NK-92 treated with Interleukin-12 subunit alpha and Interleukin-12 subunit beta, amount 100 ng/mL, for 24 hours (cell line): ENCODE data around the gene MYOF.
"Not testable (repeated sequence)": the region's sequence is repeated elsewhere in the genome, so short reads cannot be mapped to it uniquely, and the experiment has no call there.

Experiments
- DNase-seq: peaks from one replicate; lab custom pipeline; 2025; lab: John Stamatoyannopoulos, UW

The MYOF gene

GRCh38 chr10:93454146-93454545 is 28.0 kb downstream of the MYOF start:
- no peak for DNase-seq

GRCh38 chr10:93452143-93452542 is 30.0 kb downstream of the MYOF start:
- no peak for DNase-seq

DNA sequence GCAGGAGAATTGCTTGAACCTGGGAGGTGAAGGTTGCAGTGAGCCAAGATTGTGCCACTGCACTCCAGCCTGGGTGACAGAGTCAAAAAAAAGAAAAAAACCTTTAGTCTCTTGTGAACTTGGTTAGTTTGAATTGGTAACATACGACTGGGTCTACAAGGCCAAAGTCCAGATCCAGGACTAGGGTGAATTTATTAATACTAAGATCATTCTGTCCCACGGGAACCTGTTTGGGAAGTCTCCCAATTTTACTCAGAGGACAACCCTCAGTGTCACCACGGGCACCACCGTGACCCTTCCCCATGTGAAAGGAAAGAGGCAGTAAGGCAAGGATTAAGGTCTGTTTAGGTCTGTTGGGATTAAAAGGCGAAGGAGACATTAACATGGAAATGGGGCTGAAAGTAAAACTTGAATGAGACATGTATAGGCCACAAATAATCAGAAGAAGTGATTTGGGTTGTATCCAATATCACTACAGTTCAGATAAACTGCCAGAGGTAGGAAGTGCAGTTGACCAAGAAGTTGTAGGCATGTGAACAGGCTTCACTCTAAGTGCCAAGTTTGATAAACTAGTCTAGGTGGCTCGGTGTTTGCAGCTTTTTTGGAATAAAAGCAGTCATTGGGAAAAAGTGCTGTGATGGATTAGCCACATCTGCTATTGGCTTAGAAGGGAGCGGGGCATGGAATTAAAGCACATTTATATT is 30.7 kb downstream of the MYOF start:
- DNase-seq = no peak

GRCh38 chr10:93447970-93448369 is 34.2 kb downstream of the MYOF start:
- no peak for DNase-seq

DNA sequence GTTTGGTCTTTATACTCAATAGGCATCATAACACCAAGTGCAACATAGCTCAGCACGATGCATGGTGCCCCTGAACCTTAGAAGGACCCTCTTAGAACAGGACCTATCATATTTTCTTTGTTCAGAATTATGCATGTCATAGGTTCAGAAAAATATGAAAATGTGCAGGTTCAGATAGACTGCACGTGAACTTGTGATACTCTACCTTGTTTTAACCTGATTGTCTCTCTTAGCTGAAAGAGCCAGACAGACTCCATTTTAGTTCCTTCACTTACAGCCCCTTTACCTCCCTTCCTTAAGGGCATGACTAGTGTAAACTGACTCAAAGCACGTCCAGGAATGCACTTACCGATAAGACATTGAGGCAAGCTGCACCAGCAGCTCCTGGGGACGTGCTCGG is 35.1 kb downstream of the MYOF start:
- no peak for DNase-seq

- no peak for DNase-seq
Observed at GRCh38 chr10:93445978-93446720, 36.0 kb downstream of the MYOF start.

DNA sequence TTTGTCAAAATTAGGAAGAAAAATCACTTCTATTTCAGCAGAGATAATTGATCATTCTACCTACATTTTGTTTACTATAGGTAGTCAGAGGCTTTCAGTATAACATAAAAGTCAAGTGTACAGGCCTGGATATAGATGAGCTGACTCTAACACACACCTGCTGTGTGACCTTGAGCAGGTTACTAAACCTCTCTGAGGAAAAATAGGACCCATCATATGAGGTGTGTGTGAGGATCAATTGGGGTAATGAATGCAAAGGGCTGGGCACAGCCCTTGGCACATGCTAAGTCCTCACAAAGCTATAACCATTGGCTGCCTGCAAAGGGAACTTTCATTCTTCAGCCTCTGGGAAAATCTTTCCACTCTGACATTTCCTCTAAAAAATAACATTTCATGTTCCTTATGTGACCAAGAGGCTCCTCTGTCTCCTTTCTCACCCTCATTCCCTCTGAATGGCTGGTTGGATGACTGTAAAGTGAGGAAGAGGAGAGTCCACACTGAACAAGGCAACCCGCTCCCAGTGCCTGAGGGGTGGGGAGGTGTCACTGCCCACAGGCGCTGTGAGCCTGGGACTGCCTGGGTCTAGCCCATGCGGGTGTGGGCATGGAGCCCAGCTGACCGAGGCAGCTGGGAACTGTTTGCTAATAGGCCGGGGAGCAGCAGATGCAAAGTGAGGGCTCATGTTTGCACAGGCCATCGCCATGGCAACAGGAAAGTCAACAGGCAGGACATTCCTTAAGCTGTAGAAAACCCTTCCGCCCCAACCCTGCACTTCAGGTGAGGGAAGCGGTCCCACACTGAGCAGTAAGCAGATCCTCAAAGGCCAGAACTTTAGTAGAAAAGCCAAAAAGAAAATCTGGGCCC is 36.8 kb downstream of the MYOF start:
- DNase-seq = no peak

GRCh38 chr10:93443481-93443880 is 38.7 kb downstream of the MYOF start:
- DNase-seq = no peak

- not testable (repeated sequence) for DNase-seq
Observed at GRCh38 chr10:93442721-93443120, 39.4 kb downstream of the MYOF start.

DNA sequence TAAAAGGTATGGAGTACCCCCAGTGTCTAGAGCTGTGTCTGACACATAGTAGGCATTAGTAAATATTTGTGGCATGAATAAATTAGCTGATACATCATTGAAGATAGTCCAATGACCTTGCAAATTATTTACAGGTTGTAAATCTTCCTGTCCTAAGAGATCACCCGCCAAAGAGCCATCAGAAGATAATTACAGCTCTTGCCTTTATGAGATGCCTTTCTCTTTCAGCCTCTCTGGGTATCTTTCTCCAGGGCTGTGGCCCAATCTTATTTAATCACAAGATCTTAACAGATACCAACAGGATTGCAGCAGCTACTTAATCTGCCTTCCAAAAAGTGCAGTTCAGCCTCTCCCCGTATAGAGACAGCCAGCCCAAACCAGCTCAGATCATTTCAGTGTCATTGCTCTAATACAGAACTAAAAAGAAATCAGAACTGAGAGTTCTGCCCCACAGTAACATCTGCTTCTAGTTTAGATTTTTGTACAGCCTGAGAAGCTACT is 41.5 kb downstream of the MYOF start:
- no peak for DNase-seq

DNA sequence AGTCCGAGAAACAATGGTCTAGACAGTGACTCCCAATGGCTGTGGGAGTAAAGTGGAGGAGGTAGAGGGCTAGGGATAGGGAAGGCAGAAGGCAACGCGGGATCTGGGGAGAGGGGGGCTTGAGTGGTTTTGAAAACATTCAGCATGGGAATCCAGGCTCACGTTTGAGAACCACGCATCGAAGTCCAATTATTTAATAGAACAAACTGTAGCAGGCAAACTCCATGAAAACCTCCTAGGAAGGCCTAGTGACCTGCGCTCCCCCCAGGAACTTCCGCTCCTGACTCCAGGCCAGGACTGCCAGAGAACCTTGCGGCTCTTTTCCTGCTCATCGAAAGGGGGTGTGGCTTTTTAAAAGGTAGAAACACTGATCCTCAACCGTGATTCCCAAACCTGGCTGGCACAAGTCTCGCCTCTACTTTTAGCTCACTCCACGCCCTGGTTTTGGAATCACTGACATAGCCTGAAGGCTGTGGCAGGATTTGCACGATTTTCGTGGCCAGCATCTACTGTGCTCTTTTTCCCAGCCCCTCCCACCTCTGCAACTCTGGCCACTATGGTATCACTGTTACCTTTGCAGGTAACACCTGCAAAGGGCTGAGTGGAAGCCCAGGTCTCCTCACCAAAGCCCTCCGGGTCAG is 43.4 kb downstream of the MYOF start:
- DNase-seq = no peak

- no peak for DNase-seq
Observed at GRCh38 chr10:93437946-93438612, 44.1 kb downstream of the MYOF start.

DNA sequence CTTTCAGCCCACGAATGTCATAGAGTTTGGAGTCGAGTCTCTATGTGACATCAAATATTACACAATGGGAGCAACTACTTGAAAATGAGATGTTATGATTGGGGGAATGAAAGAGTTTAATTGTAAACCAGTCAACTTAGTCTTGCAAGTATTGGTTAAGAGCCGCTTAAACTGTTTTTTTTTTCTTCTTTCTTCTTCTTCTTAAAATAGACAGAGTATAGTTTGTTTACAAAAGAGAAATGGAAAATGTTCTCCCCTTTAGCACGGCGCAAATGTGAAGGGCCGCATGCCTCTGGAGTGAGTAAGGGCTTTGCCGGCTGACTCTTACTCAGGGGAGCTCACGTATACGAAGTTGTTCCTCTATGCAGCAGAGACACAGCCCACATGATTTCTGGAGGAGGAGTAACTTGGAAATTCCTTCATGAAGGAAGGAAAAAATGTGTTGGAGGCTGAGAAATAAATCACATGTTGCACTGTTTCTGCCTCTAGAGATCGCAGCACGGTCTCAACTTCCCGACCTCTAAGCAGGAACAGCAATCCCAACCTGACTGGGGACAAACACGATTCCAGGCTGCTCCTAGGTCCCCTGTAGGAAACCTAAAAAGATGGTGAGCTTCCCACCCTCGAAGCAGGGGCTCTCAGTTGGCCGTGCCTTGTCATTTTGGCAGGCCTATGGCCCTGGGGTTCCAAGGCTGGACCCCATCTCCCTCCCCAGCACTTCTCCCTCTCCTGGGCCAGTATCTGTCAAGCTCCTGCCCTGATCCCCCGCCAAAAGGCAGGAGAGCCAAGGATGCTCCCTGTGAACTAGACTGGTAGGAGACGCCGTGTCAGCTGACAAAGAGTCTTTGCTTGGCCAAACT is 44.8 kb downstream of the MYOF start:
- DNase-seq = no peak

DNA sequence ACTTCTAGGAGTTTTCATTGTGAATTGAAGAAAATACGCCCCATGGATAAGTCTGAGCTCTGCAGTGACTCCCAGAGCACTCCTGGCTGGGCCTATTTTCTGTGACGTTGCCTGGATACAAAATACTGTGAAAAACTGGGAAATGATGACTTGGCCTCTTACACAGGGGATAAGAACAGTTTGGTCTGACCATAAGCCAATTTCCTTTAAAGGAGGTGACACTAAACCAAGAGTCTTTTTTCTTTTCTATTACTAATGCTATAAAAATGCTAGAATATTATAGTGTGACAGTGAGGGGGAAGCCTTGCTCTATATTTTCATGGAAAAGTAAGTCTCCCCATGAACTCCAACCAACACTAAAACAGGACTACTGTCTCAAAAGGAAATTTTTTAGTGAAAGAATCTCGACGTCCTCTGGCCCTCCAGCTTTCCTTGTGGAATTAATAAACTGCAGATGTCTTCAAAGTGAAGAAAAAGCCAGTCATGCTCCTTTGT is 45.5 kb downstream of the MYOF start:
- DNase-seq = no peak

DNA sequence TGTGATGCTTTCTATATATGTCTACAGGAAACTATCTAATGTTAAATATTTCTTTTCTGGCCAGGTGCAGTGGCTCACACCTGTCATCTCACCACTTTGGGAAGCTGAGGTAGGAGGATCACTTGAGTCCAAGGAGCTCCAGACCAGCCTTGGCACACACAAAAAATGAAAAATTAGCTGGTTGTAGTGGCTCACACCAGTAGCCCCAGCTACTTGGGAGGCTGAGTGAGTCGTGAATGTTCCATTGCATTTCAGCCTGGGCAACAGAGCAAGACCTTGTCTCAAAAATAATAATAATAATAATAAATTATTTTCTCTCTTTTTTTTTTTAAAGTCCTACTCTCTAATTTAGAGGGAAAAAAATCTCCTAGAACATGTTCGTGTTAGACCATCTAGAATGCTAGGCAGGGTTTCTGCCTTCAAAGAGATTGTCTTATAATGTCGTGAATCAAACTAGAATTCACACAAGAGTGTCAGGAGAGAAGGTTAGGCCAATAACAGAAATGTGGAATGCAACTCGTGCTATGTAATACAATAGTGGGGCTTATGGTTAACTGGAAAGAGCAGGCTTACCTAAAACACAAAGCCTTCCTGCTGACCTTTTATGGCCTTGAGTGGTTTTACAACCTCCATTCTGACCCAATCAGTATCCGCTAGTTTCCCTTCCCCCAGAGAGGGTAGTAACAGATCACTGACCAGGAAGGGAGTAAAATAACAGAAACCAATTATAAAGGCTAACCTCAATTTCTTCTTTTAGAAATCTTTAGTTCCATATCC is 46.3 kb downstream of the MYOF start:
- no peak for DNase-seq

DNA sequence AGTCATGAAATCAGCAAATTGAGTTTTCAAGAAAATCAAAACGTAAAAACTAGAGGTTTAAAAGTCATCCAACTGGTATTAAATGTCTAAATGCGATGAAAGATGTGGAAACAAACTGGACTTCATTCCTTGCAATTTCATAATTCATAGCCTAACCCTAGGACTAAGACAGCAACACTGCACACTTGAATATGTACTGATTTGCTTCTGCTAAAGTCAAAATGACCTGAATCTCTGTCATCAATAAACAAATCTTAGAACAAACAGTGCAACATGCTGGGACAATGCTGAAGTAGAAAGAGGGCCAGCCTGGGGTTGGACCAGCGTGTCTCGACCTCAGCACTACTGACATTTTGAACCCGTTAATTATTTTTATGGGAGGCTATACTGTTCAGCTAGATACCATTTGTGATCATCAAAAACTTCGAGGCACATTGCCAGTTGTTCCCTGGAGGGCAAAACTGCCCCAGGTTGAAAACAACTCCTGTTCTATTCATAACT is 47.1 kb downstream of the MYOF start:
- DNase-seq = no peak

GRCh38 chr10:93431361-93431760 is 50.8 kb downstream of the MYOF start:
- no peak for DNase-seq

DNA sequence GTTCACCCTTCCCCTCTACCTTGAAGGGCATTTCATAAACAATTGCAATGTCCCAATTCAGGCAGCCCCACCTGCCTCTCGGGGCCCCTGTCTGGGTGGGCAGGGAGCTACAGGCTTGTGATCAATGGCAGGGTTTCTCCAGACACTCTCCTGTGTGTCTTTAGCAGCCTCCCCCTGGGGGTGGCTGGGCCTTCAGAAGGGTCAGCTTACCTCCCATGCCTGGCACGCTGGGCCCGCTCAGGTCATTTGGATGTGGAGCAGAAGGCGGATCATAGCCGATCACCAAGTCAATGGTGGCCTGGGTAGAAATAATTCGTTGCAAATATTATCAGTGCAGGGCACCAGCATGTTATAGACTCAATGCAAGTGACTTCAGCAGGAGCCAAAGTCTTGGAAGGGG is 56.3 kb downstream of the MYOF start:
- DNase-seq = no peak

- no peak for DNase-seq
Observed at GRCh38 chr10:93422118-93422517, 60.0 kb downstream of the MYOF start.
